ENCODE data around the gene PPP1R9A. TPM values are rescaled to one million over a fixed set of nuclear protein-coding genes. Genes with fewer than 3 reads are reported as not detected.

Gene PPP1R9A
- total RNA-seq, 3 donors from 2014 or later = 7.5 to 34.7 (median 19.3) TPM

DNA sequence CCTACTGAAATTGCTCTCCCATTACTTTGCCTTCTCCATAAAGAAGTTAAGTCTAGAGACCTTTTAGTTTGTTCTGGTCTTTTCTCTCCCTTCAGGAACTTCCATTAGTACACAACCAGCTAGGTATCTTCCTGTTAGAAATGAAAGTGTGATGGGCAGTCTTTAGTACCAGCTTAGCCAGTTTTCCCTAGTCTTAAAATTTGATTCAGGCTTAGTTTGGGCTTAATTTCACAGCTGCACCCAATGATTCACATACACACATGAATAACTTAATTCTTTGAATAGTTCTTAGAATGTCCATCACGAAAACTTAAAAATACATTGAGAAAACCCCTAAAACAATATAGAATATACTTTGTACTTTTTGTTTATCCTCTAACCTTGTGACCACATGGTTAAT lies 2.4 kb upstream of the PPP1R9A start:
- no peak for TF ChIP-seq POLR2A (IDR thresholded peaks at IDR 0.05)
- TF ChIP-seq POLR2AphosphoS5 (IDR thresholded peaks at IDR 0.05) = no peak
- TF ChIP-seq, protein P1, sequence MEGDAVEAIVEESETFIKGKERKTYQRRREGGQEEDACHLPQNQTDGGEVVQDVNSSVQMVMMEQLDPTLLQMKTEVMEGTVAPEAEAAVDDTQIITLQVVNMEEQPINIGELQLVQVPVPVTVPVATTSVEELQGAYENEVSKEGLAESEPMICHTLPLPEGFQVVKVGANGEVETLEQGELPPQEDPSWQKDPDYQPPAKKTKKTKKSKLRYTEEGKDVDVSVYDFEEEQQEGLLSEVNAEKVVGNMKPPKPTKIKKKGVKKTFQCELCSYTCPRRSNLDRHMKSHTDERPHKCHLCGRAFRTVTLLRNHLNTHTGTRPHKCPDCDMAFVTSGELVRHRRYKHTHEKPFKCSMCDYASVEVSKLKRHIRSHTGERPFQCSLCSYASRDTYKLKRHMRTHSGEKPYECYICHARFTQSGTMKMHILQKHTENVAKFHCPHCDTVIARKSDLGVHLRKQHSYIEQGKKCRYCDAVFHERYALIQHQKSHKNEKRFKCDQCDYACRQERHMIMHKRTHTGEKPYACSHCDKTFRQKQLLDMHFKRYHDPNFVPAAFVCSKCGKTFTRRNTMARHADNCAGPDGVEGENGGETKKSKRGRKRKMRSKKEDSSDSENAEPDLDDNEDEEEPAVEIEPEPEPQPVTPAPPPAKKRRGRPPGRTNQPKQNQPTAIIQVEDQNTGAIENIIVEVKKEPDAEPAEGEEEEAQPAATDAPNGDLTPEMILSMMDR (IDR thresholded peaks at IDR 0.05) = no peak
- intact Hi-C loops (cut with DNase I; ENCODE audit: low total_unique reads) = no loop called here
- H3K9me3 ChIP-seq = no peaks in the 10 kb centered on the region

DNA sequence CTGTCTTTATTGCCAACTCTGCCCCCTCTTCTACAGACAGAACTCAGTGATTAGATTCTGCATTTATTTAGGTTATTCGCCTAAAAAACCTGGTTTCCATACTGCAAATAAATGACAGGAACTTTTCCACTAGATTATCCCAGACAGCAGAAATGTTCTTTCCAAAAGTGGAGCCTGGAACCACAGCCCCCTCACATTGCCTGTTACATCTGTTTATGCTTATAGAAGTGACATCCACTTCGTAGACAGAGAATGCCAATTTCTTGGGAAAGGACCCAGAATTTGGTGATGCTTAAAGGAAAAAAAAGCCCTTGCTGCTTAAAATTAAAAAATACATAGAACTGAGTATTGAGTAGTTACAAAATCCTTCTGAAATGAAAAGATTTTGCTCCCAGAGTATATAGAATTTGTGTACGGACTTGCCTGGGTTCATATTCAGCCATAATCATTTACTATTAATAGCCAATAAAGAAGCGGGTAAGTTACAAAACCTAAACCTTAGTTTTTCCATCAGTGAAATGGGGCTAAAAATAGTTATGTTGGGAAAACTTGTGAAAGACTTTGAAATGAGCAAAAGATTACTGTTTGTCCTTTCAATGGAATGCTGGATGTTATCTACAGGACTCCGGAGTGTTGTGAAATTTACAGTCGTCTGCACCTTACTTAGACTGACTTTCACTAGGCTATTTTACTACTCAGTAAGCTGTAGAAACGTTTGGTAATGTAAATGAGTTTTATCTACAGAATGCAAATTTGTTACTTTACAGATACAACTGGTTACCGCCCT lies 1.1 kb upstream of the PPP1R9A start:
- no peaks in the 10 kb centered on the region for H3K36me3 ChIP-seq
- no peak overlapping the region for H3K4me3 ChIP-seq
- H3K27me3 ChIP-seq = no peaks in the 10 kb centered on the region
- no peaks in the 10 kb centered on the region for H3K9me3 ChIP-seq
- intact Hi-C loops (cut with DNase I; ENCODE audit: low total_unique reads) = no loop called here
- no peak overlapping the region for H3K27ac ChIP-seq
- H3K4me1 ChIP-seq = no peaks in the 10 kb centered on the region
- TF ChIP-seq POLR2AphosphoS5 (IDR thresholded peaks at IDR 0.05) (no peak), POLR2A (IDR thresholded peaks at IDR 0.05) (no peak)
- TF ChIP-seq, protein P1 (IDR thresholded peaks at IDR 0.05) = no peak
- no peak for DNase-seq (ENCODE audit: low spot score in 2 of 2)

More for the DNA sequence above, 2.4 kb upstream of the PPP1R9A start:
- no peak for DNase-seq (ENCODE audit: low spot score in 2 of 2)
- Histone ChIP-seq H3K36me3 (no peaks in the 10 kb centered on the region), H3K4me3 (no peak overlapping the region), H3K27me3 (no peaks in the 10 kb centered on the region), H3K4me1 (no peaks in the 10 kb centered on the region), H3K27ac (no peak overlapping the region)

DNA sequence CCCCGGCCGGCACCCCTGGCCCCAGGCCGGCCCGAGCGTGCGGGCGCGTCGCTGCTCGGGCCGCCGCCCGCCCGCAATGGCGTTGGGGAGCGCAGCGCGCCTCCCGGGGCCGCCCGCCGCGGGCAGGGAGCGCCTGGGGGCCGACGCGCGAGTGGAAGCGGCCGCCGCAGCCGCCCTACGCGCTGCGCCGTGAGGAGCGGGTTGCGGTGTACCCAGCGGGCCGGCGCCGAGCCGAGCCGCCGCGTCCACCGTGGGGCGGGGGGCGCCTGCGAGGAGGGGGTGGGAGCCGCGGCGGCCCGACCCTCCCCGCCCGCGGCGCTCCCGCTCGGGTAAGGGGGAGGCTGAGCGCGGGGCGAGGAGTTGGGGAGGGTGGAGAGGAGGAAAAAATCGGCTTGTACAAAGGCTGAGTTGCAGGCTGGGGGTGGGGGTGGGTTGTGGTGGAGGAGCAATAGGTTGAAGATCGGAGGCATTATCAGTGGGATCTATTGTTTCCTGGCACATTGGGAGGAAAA lies 473 bp downstream of the PPP1R9A start:
- TF ChIP-seq POLR2A (IDR thresholded peaks at IDR 0.05) (no peak), POLR2AphosphoS5 (IDR thresholded peaks at IDR 0.05) (no peak)
- TF ChIP-seq, protein P1 (IDR thresholded peaks at IDR 0.05) = no peak
- intact Hi-C loops (cut with DNase I; ENCODE audit: low total_unique reads) = no loop called here
- no peaks in the 10 kb centered on the region for H3K27me3 ChIP-seq

DNA sequence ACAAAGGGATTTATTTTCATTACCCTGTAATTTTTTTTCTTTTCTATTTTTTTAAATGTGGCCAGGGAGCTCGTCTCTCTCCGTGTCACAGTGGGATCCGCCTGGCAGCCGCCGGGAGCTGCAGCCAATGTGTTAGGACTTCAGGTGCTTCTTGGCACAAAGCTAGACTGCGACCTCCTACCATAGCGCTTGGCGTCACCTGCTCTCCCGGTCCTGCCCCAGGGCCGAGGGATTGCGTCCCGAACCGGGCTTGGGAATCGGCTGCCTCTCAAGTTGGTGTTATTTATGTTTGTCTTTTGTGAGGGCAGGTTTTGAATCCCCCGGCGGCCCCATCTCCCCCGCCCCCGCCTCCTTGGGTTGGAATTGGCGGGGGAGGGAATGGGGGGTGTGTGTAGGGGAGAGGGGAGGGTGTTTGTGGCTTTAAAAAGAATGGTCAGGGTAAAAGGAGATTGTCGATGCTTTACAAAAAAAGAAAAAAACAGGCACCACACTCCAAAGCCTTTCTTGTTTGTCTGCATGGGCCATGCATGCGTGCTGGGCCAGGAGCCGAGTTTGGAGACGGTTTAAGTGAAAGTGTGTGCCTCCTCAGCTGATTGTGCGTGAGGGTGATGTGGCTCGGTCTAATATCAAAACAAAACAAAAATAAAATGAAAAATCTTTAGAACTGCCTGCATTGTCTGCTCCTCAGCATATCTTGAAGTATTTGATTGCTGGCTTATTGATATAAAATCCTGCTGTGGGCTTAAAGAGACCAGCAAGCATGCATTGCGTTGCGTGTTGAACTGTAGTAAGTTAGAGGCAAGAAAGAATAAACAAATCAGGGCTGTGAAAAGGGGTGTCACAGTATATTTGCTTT lies 1.2 kb downstream of the PPP1R9A start:
- intact Hi-C loops (cut with DNase I; ENCODE audit: low total_unique reads) = no loop called here
- peak overlapping the region; percentile 80 to 90 for H3K27ac ChIP-seq
- H3K4me3 ChIP-seq = peak overlapping the region; percentile 54 to 88 (median 67)
- no peaks in the 10 kb centered on the region for H3K4me1 ChIP-seq
- H3K9me3 ChIP-seq = no peaks in the 10 kb centered on the region
- no peaks in the 10 kb centered on the region for H3K36me3 ChIP-seq
- H3K27me3 ChIP-seq = no peaks in the 10 kb centered on the region
- TF ChIP-seq, protein P1 (IDR thresholded peaks at IDR 0.05) = no peak
- no peak for TF ChIP-seq POLR2A (IDR thresholded peaks at IDR 0.05)
- TF ChIP-seq POLR2AphosphoS5 (IDR thresholded peaks at IDR 0.05) = no peak
- peak; percentile 30 to 58 for DNase-seq (ENCODE audit: low spot score in 2 of 2)

More for the DNA sequence above, 473 bp downstream of the PPP1R9A start:
- no peaks in the 10 kb centered on the region for H3K36me3 ChIP-seq
- no peaks in the 10 kb centered on the region for H3K9me3 ChIP-seq
- no peaks in the 10 kb centered on the region for H3K4me1 ChIP-seq
- peak overlapping the region; percentile 80 to 90 for H3K27ac ChIP-seq
- peak overlapping the region; percentile 54 to 88 (median 67) for H3K4me3 ChIP-seq
- DNase-seq (ENCODE audit: low spot score in 2 of 2) = no peak

DNA sequence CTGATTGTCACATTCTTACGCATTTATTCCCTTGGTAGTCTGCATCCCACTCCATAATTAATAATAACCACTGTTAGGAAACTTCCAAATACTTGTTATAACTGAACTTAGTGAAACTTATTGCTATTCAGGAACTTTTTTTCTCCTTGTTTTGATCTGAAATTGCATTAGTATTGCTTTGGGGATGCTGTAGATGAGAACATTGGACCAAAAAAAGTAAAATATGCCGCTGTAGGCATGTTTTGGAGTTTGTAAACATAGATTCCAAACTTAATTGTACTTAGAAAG lies 1.7 kb downstream of the PPP1R9A start:
- H3K27ac ChIP-seq = no peak overlapping the region
- intact Hi-C loops (cut with DNase I; ENCODE audit: low total_unique reads) = no loop called here
- no peaks in the 10 kb centered on the region for H3K27me3 ChIP-seq
- no peaks in the 10 kb centered on the region for H3K36me3 ChIP-seq
- DNase-seq (ENCODE audit: low spot score in 2 of 2) = no peak
- H3K4me1 ChIP-seq = no peaks in the 10 kb centered on the region
- no peaks in the 10 kb centered on the region for H3K9me3 ChIP-seq
- TF ChIP-seq POLR2A (IDR thresholded peaks at IDR 0.05) = no peak
- TF ChIP-seq POLR2AphosphoS5 (IDR thresholded peaks at IDR 0.05) = no peak
- TF ChIP-seq, protein P1 (IDR thresholded peaks at IDR 0.05) = no peak
- peak overlapping the region; percentile 54 to 88 (median 67) for H3K4me3 ChIP-seq
